Stimulated activated CD8-positive, alpha-beta memory T cell treated with anti-CD3 and anti-CD28 coated beads, Interleukin-7, amount 100 ng/mL, for 1 hour (primary cell): ENCODE data around the gene PDE4DIP.
"Not testable (repeated sequence)": the region's sequence is repeated elsewhere in the genome, so short reads cannot be mapped to it uniquely, and the experiment has no call there.

Source experiments
- DNase-seq, 2 donors: peaks; one replicate each; pipeline ENCODE4 v3.0.0-alpha.2; 2020; ENCODE audit warnings: low read depth in 2 of 2

PDE4DIP gene

GRCh38 chr1:148975866-148976537 lies 131.8 kb downstream of the PDE4DIP start:
- not testable (repeated sequence) for DNase-seq

- DNase-seq, result not testable (repeated sequence)
These were observed 133.6 kb downstream of the PDE4DIP start for GRCh38 chr1:148977785-148978184.

GRCh38 chr1:148989378-148989777 lies 145.2 kb downstream of the PDE4DIP start:
- DNase-seq, result not testable (repeated sequence)

GRCh38 chr1:148990233-148990788 lies 146.1 kb downstream of the PDE4DIP start:
- DNase-seq, result not testable (repeated sequence)

- DNase-seq, result not testable (repeated sequence)
These were observed 147.6 kb downstream of the PDE4DIP start for GRCh38 chr1:148991818-148992217.

- not testable (repeated sequence) for DNase-seq
These were observed 148.1 kb downstream of the PDE4DIP start for GRCh38 chr1:148992364-148992763.

GRCh38 chr1:148996449-148997224 lies 152.4 kb downstream of the PDE4DIP start:
- not testable (repeated sequence) for DNase-seq

GRCh38 chr1:148997405-148997804 lies 153.2 kb downstream of the PDE4DIP start:
- not testable (repeated sequence) for DNase-seq

- not testable (repeated sequence) for DNase-seq
These were observed 158.4 kb downstream of the PDE4DIP start for GRCh38 chr1:149002664-149003063.

GRCh38 chr1:149008326-149008725 lies 164.1 kb downstream of the PDE4DIP start:
- DNase-seq, result not testable (repeated sequence)

- not testable (repeated sequence) for DNase-seq
These were observed 164.5 kb downstream of the PDE4DIP start for GRCh38 chr1:149008769-149009168.

GRCh38 chr1:149009761-149010160 lies 165.5 kb downstream of the PDE4DIP start:
- DNase-seq, result not testable (repeated sequence)

- DNase-seq, result not testable (repeated sequence)
These were observed 168.4 kb downstream of the PDE4DIP start for GRCh38 chr1:149012599-149012998.

- not testable (repeated sequence) for DNase-seq
These were observed 169.3 kb downstream of the PDE4DIP start for GRCh38 chr1:149013513-149013912.

GRCh38 chr1:149015522-149015921 lies 171.3 kb downstream of the PDE4DIP start:
- DNase-seq, result not testable (repeated sequence)

- DNase-seq, result not testable (repeated sequence)
These were observed 172.4 kb downstream of the PDE4DIP start for GRCh38 chr1:149016626-149017025.

- not testable (repeated sequence) for DNase-seq
These were observed 174.3 kb downstream of the PDE4DIP start for GRCh38 chr1:149018577-149018976.

- not testable (repeated sequence) for DNase-seq
These were observed 180.1 kb downstream of the PDE4DIP start for GRCh38 chr1:149024327-149024726.

GRCh38 chr1:149033916-149034315 lies 189.7 kb downstream of the PDE4DIP start:
- not testable (repeated sequence) for DNase-seq

- not testable (repeated sequence) for DNase-seq
These were observed 198.8 kb downstream of the PDE4DIP start for GRCh38 chr1:149043056-149043455.

GRCh38 chr1:149064611-149065010 lies 220.4 kb downstream of the PDE4DIP start:
- not testable (repeated sequence) for DNase-seq

GRCh38 chr1:149075505-149076127 lies 231.4 kb downstream of the PDE4DIP start:
- DNase-seq, result not testable (repeated sequence)
